Ascending aorta (tissue), 2 donors: ENCODE measurements around the gene EPN1. TPM values are rescaled to one million over a fixed set of nuclear protein-coding genes. Genes with fewer than 3 reads are reported as not detected.

Experiments used
- DNase-seq, 2 donors: peaks; one replicate each; pipeline ENCODE4 v3.0.0-alpha.2; 2019; ENCODE audit warnings: low spot score in 2 of 2
- H3K27ac ChIP-seq, 2 donors: fragments of 200-600 bp; sonication (generic); one replicate each; pipeline ENCODE4 v1.5.1; 2016 to 2017; ENCODE audit warnings: mild to moderate bottlenecking in 1 of 2
- H3K27me3 ChIP-seq: fragments of 200-600 bp; sonication (generic); one replicate; pipeline ENCODE4 v1.5.1; 2017
- H3K36me3 ChIP-seq, 2 donors: fragments of 200-600 bp; sonication (generic); one replicate each; pipeline ENCODE4 v1.5.1; 2016
- H3K4me1 ChIP-seq, 2 donors: fragments of 200-600 bp; sonication (generic); one replicate each; pipeline ENCODE4 v1.5.1; 2016 to 2017; ENCODE audit warnings: mild to moderate bottlenecking in 1 of 2
- H3K4me3 ChIP-seq, 2 donors: fragments of 200-600 bp; sonication (generic); one replicate each; pipeline ENCODE4 v1.5.1; 2016 to 2017; ENCODE audit warnings: mild to moderate bottlenecking in 1 of 2
- H3K9me3 ChIP-seq, 2 donors: fragments of 200-600 bp; sonication (generic); one replicate each; pipeline ENCODE4 v1.5.1; 2016
- CTCF ChIP-seq, 3 experiments: fragments of 200-600 bp in 2 of 3; fragments of 450-650 bp in 1 of 3; sonication (generic) in 2 of 3; IDR thresholded peaks; one replicate each; pipeline ENCODE4 v1.5.1; 2016 to 2019; ENCODE audit warnings: antibody characterized with exemption in 3 of 3, mild to moderate bottlenecking in 1 of 3, moderate library complexity in 1 of 3
- intact Hi-C: fragments of 100-400 bp; cut with DNase I; formaldehyde crosslinking; loops from one replicate; pipeline ENCODE4 v1.15.1; 2023
- total RNA-seq: library from RNA; depleted of rRNA; stranded (reverse); fragments of >200 nt; gene quantifications from one replicate; pipeline ENCODE4 v1.1.0, GENCODE V29; 2016

EPN1 gene
- total RNA-seq, 1 donor from 2014 or later: 122 TPM

GRCh38 chr19:55640577-55641425, 34.2 kb upstream of the EPN1 start, which contains the start of gene ZNF580:
Gene ZNF580, plus strand, starts transcription at chr19:55641002. Its CDS starts 1,507 bp downstream, at chr19:55642509.
- Histone ChIP-seq H3K4me3 (peak within 1 kb of the TSS; percentile 66 to 82), H3K27ac (peak within 1 kb of the TSS; percentile 89 to 98), H3K4me1 (peaks cover 30 to 41% of the 10 kb centered on the region in 2 donors), H3K36me3 (peaks cover 3 to 10% of the 10 kb centered on the region in 2 donors), H3K9me3 (no peaks in the 10 kb centered on the region), H3K27me3 (no peaks in the 10 kb centered on the region)
- intact Hi-C loops: no loop called here
- DNase-seq: peak in 1 of 2 donors; percentile 78
- TF ChIP-seq CTCF (IDR thresholded peaks at IDR 0.05): no peak

- no peak for TF ChIP-seq CTCF (IDR thresholded peaks at IDR 0.05)
- peak overlapping the region; percentile 66 to 82 for H3K4me3 ChIP-seq
- H3K27me3 ChIP-seq: no peaks in the 10 kb centered on the region
- peaks cover 3 to 10% of the 10 kb centered on the region in 2 donors for H3K36me3 ChIP-seq
- no peaks in the 10 kb centered on the region for H3K9me3 ChIP-seq
- DNase-seq: no peak
- peak overlapping the region; percentile 89 to 98 for H3K27ac ChIP-seq
- peaks cover 22 to 34% of the 10 kb centered on the region in 2 donors for H3K4me1 ChIP-seq
- intact Hi-C loops: no loop called here
These were observed 33.4 kb upstream of the EPN1 start for GRCh38 chr19:55641426-55642152.

GRCh38 chr19:55642153-55643002, 32.6 kb upstream of the EPN1 start:
- Histone ChIP-seq H3K36me3 (peaks cover 3 to 10% of the 10 kb centered on the region in 2 donors), H3K4me3 (peak overlapping the region; percentile 66 to 82), H3K9me3 (no peaks in the 10 kb centered on the region), H3K4me1 (peaks cover 20 to 29% of the 10 kb centered on the region in 2 donors), H3K27me3 (no peaks in the 10 kb centered on the region), H3K27ac (peak overlapping the region; percentile 89 to 98)
- intact Hi-C loops: no loop called here
- no peak for TF ChIP-seq CTCF (IDR thresholded peaks at IDR 0.05)
- DNase-seq: no peak

- Histone ChIP-seq H3K4me3 (peak within 1 kb of the TSS; percentile 66 to 82), H3K4me1 (peaks cover 20 to 26% of the 10 kb centered on the region in 2 donors), H3K9me3 (no peaks in the 10 kb centered on the region), H3K27ac (peak within 1 kb of the TSS; percentile 89 to 98), H3K27me3 (no peaks in the 10 kb centered on the region), H3K36me3 (peaks cover 3 to 10% of the 10 kb centered on the region in 2 donors)
- intact Hi-C loops: no loop called here
- no peak for TF ChIP-seq CTCF (IDR thresholded peaks at IDR 0.05)
- DNase-seq: peak in 1 of 2 donors; percentile 87
These were observed 31.8 kb upstream of the EPN1 start, which contains the start of gene ZNF581 for GRCh38 chr19:55643003-55643886. Gene ZNF581, plus strand, starts transcription at chr19:55643649. Its CDS starts 923 bp downstream, at chr19:55644572.
